K562 (cell line): ENCODE measurements around the gene UBXN2A. TPM values are rescaled to one million over a fixed set of nuclear protein-coding genes. Genes with fewer than 3 reads are reported as not detected.

Source experiments
- ATAC-seq: fragments of 200-7000 bp; cut with Tn5 transposase; 3 replicates; pipeline ENCODE4 v1.9.1; 2020; ENCODE audit warnings: moderate library complexity
- BruUV-seq: library from RNA; stranded (reverse); fragments of 400-500 nt; replicated peaks from 2 replicates; lab custom pipeline; 2021; lab: Mats Ljungman, UMichigan
- CTCF ChIA-PET: fragments of 300-600 bp; formaldehyde crosslinking; extraction: SDS; loops from one replicate; lab custom pipeline; 2021; ENCODE audit warnings: low intra/inter-chr PET ratio; lab: Yijun Ruan, JAX
- POLR2A ChIA-PET: fragments of 300-600, 350-650 bp; sonication (Branson Sonifier 250); formaldehyde crosslinking; extraction: SDS; loops from one replicate; lab custom pipeline; 2021; ENCODE audit warnings: antibody characterized with exemption, inconsistent platforms; lab: Yijun Ruan, JAX
- DNase-seq, 4 experiments: peaks; one replicate each; pipeline versions ENCODE4 v3.0.0 to v3.0.0-alpha.2; 2011 to 2018; ENCODE audit warnings: low spot score in 3 of 4, mixed read lengths in 3 of 4; ENCODE audit errors: extremely low read depth in 1 of 4
- FAIRE-seq: peaks from 2 replicates; lab custom pipeline; 2011; peaks lifted over from hg19 to GRCh38; lab: Jason Lieb, UNC
- H2AFZ ChIP-seq: 2 replicates; pipeline ENCODE4 v1.6.0; 2011; ENCODE audit warnings: low read depth, low read length, control low read depth, inconsistent platforms
- H3K27ac ChIP-seq: fragments of 200-600 bp; 3 replicates; pipeline ENCODE4 v1.8.0; 2011; ENCODE audit warnings: low read depth, mild to moderate bottlenecking, control low read depth, inconsistent platforms, low read length, moderate library complexity, mixed read lengths; ENCODE audit errors: extremely low read depth
- H3K27me3 ChIP-seq, 2 experiments: fragments of 300-600 bp in 1 of 2; 2 replicates in 1 of 2; 3 replicates in 1 of 2; pipeline versions ENCODE4 v1.6.0 to v1.8.0; 2011; ENCODE audit warnings: inconsistent platforms in 2 of 2, low read length in 2 of 2, mild to moderate bottlenecking in 1 of 2, mixed read lengths in 1 of 2, moderate library complexity in 1 of 2; ENCODE audit not compliant: control insufficient read depth in 2 of 2, insufficient read depth in 2 of 2
- H3K36me3 ChIP-seq: fragments of 300-600 bp; 3 replicates; pipeline ENCODE4 v1.8.0; 2011; ENCODE audit warnings: mild to moderate bottlenecking, low read length, inconsistent platforms; ENCODE audit not compliant: control insufficient read depth, insufficient read depth
- H3K4me1 ChIP-seq, 2 experiments: fragments of 200-600 bp in 1 of 2; replicated peaks in 1 of 2; 2 replicates in 1 of 2; 3 replicates in 1 of 2; pipeline versions ENCODE4 v1.5.1 to v1.8.0; 2011; ENCODE audit warnings: inconsistent platforms in 2 of 2, low read length in 2 of 2, mild to moderate bottlenecking in 1 of 2, mixed read lengths in 1 of 2, moderate library complexity in 1 of 2; ENCODE audit not compliant: control insufficient read depth in 2 of 2, insufficient read depth in 2 of 2
- H3K4me2 ChIP-seq: 2 replicates; pipeline ENCODE4 v1.6.1; 2011; ENCODE audit warnings: low read length, control low read depth, inconsistent platforms, mixed read lengths; ENCODE audit not compliant: insufficient read depth
- H3K4me3 ChIP-seq: fragments of 200-600 bp; sonication (generic), shearing (Covaris generic); 2 replicates; pipeline ENCODE4 v1.5.1; 2016; ENCODE audit warnings: control low read depth, inconsistent platforms
- H3K79me2 ChIP-seq: fragments of 200-600 bp; 3 replicates; pipeline ENCODE4 v1.8.0; 2011; ENCODE audit warnings: low read length, inconsistent platforms; ENCODE audit not compliant: control insufficient read depth, insufficient read depth
- H3K9ac ChIP-seq, 2 experiments: 2 replicates each; pipeline versions ENCODE4 v1.6.0 to v1.6.1; 2011; ENCODE audit warnings: low read depth in 2 of 2, low read length in 2 of 2, control low read depth in 1 of 2, inconsistent platforms in 1 of 2, mild to moderate bottlenecking in 1 of 2, mixed read lengths in 1 of 2; ENCODE audit not compliant: insufficient read depth in 1 of 2
- H3K9me1 ChIP-seq: one replicate; pipeline ENCODE4 v1.6.0; 2011; ENCODE audit warnings: inconsistent platforms, mild to moderate bottlenecking, low read length, moderate library complexity; ENCODE audit not compliant: control insufficient read depth, insufficient read depth
- H3K9me3 ChIP-seq: replicated peaks from 2 replicates; pipeline ENCODE4 v1.5.1; 2011; ENCODE audit warnings: low read depth, low read length, inconsistent platforms; ENCODE audit not compliant: control insufficient read depth, insufficient read depth
- H4K20me1 ChIP-seq: replicated peaks from 2 replicates; pipeline ENCODE4 v1.6.1; 2011; ENCODE audit warnings: low read length, inconsistent platforms, mixed read lengths; ENCODE audit not compliant: control insufficient read depth, insufficient read depth
- C11orf30 ChIP-seq: fragments of 450-650 bp; IDR thresholded peaks from 2 replicates; pipeline ENCODE4 v1.6.1; 2016; ENCODE audit warnings: low read depth, mild to moderate bottlenecking
- CAMTA2 ChIP-seq: fragments of 250-450 bp; sonication (Bioruptor Pico); conservative IDR thresholded peaks from 2 replicates; pipeline ENCODE4 v1.5.1; 2022
- GTF2A2 ChIP-seq: IDR thresholded peaks from 2 replicates; pipeline ENCODE4 v1.6.1; 2016; ENCODE audit warnings: mild to moderate bottlenecking, missing genetic modification characterization, missing compliant biosample characterization
- HDAC6 ChIP-seq: IDR thresholded peaks from 2 replicates; pipeline ENCODE4 v1.6.1; 2012; ENCODE audit warnings: low read depth, mild to moderate bottlenecking, control low read depth, inconsistent platforms, low read length, moderate library complexity
- HIVEP1 ChIP-seq: fragments of 250-450 bp; sonication (Bioruptor Pico); IDR thresholded peaks from 2 replicates; pipeline ENCODE4 v1.4.0; 2020; ENCODE audit warnings: mild to moderate bottlenecking
- RAD21 ChIP-seq, 2 experiments: fragments of 250-450 bp in 1 of 2; fragments of 450-650 bp in 1 of 2; sonication (Bioruptor Pico) in 1 of 2; formaldehyde crosslinking in 1 of 2; IDR thresholded peaks in 1 of 2; conservative IDR thresholded peaks in 1 of 2; 2 replicates each; pipeline versions ENCODE4 v1.4.0 to v1.8.0; 2020 to 2022; ENCODE audit warnings: mild to moderate bottlenecking in 2 of 2, moderate library complexity in 1 of 2
- RBM34 ChIP-seq: fragments of 200-400 bp; formaldehyde crosslinking; IDR thresholded peaks from 2 replicates; pipeline ENCODE4 v1.6.1; 2018; ENCODE audit warnings: low read length, borderline replicate concordance; ENCODE audit not compliant: insufficient read depth
- SIRT6 ChIP-seq: IDR thresholded peaks from one replicate; pipeline ENCODE4 v1.6.1; 2012; ENCODE audit warnings: low read depth, mild to moderate bottlenecking, control low read depth, inconsistent platforms, low read length, moderate library complexity
- SNIP1 ChIP-seq: fragments of 450-650 bp; IDR thresholded peaks from 2 replicates; pipeline ENCODE4 v1.7.1; 2017; ENCODE audit warnings: low read depth, mild to moderate bottlenecking
- ZFPM2 ChIP-seq: fragments of 250-450 bp; sonication (Bioruptor Pico); IDR thresholded peaks from 2 replicates; pipeline ENCODE4 v1.5.1; 2022; ENCODE audit warnings: mild to moderate bottlenecking
- WGBS: fragments of 100-300 bp; shearing (Covaris generic); methylation state at CpG from one replicate; pipeline ENCODE4 v1.1.6; 2016; ENCODE audit warnings: low coverage, mixed read lengths; ENCODE audit not compliant: insufficient coverage; ENCODE audit errors: missing lambda C conversion rate; 5-methylcytosine and 5-hydroxymethylcytosine counted together
- in situ Hi-C: fragments of 300-500 bp; cut with MboI; formaldehyde crosslinking; loops from 4 replicates; pipeline ENCODE4 v1.15.0; 2018; ENCODE audit warnings: inconsistent platforms, mixed read lengths
- intact Hi-C: fragments of 100-400 bp; cut with micrococcal nuclease; formaldehyde crosslinking; loops from 2 replicates; pipeline ENCODE4 v1.14.2; 2022
- polyA plus RNA-seq, 8 experiments: library from polyadenylated mRNA; depleted of rRNA in 4 of 8; stranded (reverse) in 5 of 8; unstranded in 3 of 8; fragments of >200 nt; fragmentation: Nextera tagmentation in 2 of 8; fragmentation: Illumina TruSeq in 1 of 8; extraction: Ambion mirVana in 2 of 8; extraction: Trizol in 1 of 8; gene quantifications; 2 replicates each; pipeline versions ENCODE4 v1.2.1 to v1.2.3, GENCODE V29; 2011 to 2014; ENCODE audit warnings: inconsistent platforms in 1 of 8, missing spikeins in 1 of 8
- total RNA-seq, 7 experiments: library from RNA; depleted of rRNA in 6 of 7; stranded (reverse); fragments of >200 nt in 6 of 7; fragmentation: Illumina TruSeq in 2 of 7; extraction: Trizol in 2 of 7; gene quantifications; 2 replicates each; pipeline versions ENCODE4 v1.2.1 to v1.2.3, GENCODE V29; 2011 to 2021; ENCODE audit warnings: low replicate concordance in 1 of 7
- TF ChIP-seq, protein P1 (sequence below): sonication (generic); formaldehyde crosslinking; IDR thresholded peaks from 2 replicates; pipeline ENCODE4 v1.8.0; 2022; ENCODE audit warnings: mild to moderate bottlenecking, missing genetic modification reagents

UBXN2A gene
- total and polyA plus RNA-seq, 9 of the 15 experiments (the other 6 are each of a cell fraction or from before 2014, with no cell fraction given): 3.4 to 25.6 (median 16.0) TPM

DNA sequence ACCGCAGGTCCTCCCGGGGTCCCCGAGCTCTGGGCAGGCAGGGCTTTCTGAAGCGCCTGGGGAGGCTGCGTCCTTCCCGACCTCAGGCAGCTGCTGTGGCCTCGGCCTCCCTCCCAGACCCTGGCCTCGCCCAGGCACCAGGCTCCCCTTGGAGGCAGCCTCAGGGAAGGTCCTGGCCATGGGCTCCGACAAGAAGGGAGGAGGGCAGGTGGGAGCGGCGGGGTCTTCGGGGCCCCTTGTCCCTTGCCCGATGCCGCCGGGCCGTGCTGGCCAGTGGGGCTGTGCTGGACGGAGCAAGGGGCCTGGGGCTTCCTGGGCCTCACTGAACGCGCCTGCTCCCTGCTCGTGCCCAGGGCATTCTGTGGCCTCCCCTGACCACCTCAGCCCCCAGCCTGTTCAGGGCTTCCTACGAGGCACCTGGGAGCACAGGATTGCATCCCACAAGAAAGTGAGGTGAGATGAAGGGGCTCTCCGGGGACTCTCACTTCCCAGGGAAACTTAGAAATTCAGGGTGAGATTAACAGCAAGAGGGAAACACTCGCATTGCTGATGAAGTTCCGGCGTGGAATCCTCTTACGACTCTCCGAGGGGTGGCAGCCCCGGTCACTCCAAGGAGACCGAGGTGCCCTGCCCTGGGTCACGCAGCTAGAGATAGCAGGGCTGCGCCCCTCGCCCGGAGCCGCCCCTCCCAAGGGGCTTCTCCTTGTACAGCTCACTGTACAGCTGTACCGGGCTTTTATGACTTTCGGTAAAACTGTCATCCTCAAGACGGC lies 70.4 kb downstream of the UBXN2A start:
- Histone ChIP-seq H3K9me3 (no peaks in the 10 kb centered on the region), H3K27ac (peak overlapping the region; percentile 99), H3K4me1 (peaks cover 35 to 44% of the 10 kb centered on the region in 2 experiments), H4K20me1 (no peaks in the 10 kb centered on the region), H3K79me2 (peaks cover 46% of the 10 kb centered on the region), H3K4me3 (peak overlapping the region; percentile 60), H3K36me3 (peaks cover 22% of the 10 kb centered on the region), H3K4me2 (peak overlapping the region; percentile 93), H3K9me1 (no peaks in the 10 kb centered on the region), H2AFZ (peak overlapping the region; percentile 85), H3K9ac (peak overlapping the region; percentile 95 to 97), H3K27me3 (no peaks in the 10 kb centered on the region)
- intact Hi-C loops (loop anchor here (1.0 to 10.0 kb wide), 3 partner anchors 68 to 186 kb away; partner anchors contain the start of genes ATAD2B and UBXN2A), in situ Hi-C loops (no loop called here)
- ChIA-PET CTCF (no interaction called here), POLR2A (interaction anchor here (0.6 to 3.2 kb wide), 13 partner anchors 8 to 810 kb away, joined by 3 to 14 read pairs (median 4); partner anchors contain the start of genes ATAD2B, TP53I3, UBXN2A and WDCP)
- WGBS: 2% methylated on average over 35 of the region's 37 CpGs
- DNase-seq: peak; percentile 36 to 63 (median 60)
- peak; percentile 44 for FAIRE-seq
- BruUV-seq: TSS peak; percentile 94
- peak; percentile 68 for ATAC-seq
- TF ChIP-seq GTF2A2 (tag) (no peak), HIVEP1 (no peak), RBM34 (no peak), C11orf30 (no peak), RAD21 (CRISPR knock-in tag; conservative IDR thresholded peaks at IDR 0.05 in 1 of 2, IDR thresholded peaks at IDR 0.05 in 1 of 2) (no peak), CAMTA2 (no peak), HDAC6 (no peak), ZFPM2 (0 out of 2 replicates have a peak, but pooled peaks have one; percentile 13), SIRT6 (no peak), SNIP1 (no peak)
- TF ChIP-seq, protein P1, sequence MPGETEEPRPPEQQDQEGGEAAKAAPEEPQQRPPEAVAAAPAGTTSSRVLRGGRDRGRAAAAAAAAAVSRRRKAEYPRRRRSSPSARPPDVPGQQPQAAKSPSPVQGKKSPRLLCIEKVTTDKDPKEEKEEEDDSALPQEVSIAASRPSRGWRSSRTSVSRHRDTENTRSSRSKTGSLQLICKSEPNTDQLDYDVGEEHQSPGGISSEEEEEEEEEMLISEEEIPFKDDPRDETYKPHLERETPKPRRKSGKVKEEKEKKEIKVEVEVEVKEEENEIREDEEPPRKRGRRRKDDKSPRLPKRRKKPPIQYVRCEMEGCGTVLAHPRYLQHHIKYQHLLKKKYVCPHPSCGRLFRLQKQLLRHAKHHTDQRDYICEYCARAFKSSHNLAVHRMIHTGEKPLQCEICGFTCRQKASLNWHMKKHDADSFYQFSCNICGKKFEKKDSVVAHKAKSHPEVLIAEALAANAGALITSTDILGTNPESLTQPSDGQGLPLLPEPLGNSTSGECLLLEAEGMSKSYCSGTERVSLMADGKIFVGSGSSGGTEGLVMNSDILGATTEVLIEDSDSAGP (CRISPR knock-in tag): no peak
